Non-pigmented ciliary epithelial cell (primary cell): ENCODE data around the gene CDH18.

ENCODE experiments used
- DNase-seq: peaks from one replicate; pipeline ENCODE4 v3.0.0-alpha.2; 2010; ENCODE audit warnings: low read depth

CDH18 gene

GRCh38 chr5:19928562-19929421, 59.2 kb downstream of the CDH18 start:
- DNase-seq = peak; percentile 67

- no peak for DNase-seq
Observed at GRCh38 chr5:19927919-19928318, 60.1 kb downstream of the CDH18 start.

DNA sequence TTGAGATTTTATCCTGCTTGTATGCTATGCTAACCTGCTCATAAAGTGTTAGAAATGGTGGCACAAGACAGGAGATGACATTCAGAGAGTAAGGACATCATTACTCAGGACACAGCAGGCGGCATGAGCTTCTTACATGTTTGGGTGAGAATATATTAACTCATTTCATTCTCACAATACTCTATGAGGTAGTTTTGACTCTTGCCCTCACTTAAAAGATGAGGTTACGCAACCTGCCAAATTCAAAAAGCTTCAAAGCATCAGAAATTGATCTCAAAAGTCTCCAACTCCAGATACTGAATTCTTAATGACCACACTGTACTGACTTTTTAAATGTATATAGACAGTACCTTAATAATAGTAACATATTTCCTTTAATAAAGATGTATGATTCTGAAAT, 60.8 kb downstream of the CDH18 start:
- DNase-seq = no peak

DNA sequence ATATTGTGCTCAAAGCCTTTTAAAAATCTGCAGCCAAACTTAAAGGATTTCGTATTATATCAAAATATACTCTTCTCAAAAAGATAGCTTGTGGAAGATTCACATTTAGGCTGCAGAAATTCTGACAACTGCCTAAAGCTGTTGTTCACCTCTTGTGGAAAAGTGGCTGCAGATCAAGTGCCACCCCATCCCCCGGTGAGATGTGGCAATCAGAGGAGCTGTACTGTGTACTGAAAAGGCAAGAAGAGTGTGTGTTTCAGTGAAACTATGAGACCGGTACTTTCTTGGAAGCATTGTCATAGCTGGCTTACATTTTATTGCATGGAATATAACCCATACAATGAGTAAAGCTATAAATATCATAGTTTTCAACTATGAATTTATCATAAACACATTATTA, 64.3 kb downstream of the CDH18 start:
- no peak for DNase-seq

GRCh38 chr5:19920761-19921160, 67.2 kb downstream of the CDH18 start:
- peak; percentile 40 for DNase-seq

DNA sequence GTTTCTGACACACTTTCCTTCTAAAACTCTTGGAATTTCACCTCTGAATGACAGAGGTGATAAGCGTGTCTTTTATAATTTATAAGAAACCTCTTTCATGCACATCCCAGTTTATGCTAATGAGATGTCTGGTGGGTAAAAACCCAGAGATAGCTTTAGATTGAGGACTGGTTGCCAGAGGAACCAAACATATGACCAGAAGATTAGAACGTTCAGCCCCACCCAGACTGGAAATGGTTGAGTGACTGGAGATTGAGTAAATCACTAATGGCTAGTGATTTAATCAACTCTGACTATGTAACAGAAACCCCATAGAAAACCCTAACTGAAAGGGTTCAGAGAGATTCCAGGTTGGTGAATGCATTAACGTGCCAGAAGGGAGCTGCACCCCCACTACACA, 69.2 kb downstream of the CDH18 start:
- no peak for DNase-seq

- no peak for DNase-seq
Observed at GRCh38 chr5:19917588-19918122, 70.3 kb downstream of the CDH18 start.

- no peak for DNase-seq
Observed at GRCh38 chr5:19910136-19910535, 77.9 kb downstream of the CDH18 start.

- no peak for DNase-seq
Observed at GRCh38 chr5:19904766-19905165, 83.2 kb downstream of the CDH18 start.

GRCh38 chr5:19903611-19904010, 84.4 kb downstream of the CDH18 start:
- no peak for DNase-seq

DNA sequence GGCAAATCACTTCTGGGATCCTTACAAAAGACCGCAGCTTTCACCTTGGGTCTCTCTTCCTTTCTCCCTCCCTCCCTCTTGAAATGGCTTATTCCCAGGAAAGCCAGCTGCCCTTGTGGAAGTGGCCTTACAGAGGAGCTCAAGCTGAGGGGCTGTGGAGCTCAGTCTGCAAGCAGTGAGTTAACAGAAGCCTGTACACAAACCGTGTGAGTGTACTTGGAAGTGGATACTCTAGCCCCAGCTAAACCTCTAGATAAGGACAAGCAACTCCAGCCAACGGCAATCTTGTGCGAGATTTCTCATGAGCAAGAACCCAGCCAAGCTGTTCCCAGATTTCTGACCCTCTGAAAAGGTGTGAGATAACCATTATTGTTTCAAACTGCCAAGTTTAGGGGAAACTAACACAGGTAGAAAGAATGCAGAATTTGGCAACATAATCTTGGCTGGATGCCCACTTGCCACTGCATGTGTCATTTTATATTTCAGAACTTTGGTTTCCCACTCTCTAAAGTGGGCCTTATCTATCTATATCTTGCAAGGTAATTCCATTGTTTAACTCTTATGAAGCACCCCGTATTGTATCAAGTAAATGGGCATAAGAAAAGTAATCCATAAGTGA, 85.6 kb downstream of the CDH18 start:
- no peak for DNase-seq

GRCh38 chr5:19900269-19900668, 87.7 kb downstream of the CDH18 start:
- DNase-seq = no peak

GRCh38 chr5:19891658-19892057, 96.3 kb downstream of the CDH18 start:
- peak; percentile 19 for DNase-seq

GRCh38 chr5:19886123-19886917, 101.7 kb downstream of the CDH18 start:
- peak; percentile 46 for DNase-seq

DNA sequence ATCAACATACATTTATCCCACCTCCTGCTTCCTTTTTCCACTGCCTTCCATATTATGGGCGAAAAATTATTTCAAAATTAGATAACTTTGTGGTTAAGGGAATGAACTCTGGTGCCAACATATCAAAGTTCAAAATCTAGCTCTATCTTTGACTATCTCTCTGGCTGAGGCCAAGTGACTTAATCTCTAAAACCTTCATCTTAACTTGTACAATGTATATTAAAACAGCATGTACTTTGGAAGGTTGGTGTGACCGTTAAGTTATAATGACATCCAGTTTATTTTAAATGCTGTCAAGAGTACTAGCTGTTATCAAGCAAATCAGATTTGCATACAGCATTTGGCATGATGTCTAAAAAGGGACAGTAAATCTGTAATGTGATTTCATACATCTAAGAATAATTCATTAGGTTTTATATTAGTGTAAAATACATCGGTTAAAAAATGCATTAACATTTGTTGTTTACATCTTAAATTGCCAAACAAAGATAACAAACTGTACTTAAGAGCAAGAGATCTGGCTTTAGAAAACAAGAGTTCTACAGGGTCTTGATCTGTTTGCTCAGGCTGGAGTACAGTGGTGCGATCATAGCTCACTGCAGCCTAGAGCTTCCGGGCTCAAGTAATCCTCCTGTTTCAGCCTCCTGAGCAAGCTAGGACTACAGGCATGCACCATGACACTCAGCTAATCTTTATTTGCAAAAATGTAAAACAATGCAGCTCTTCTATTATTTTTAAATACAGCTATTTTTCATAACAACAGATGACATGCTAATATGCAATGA, 102.8 kb downstream of the CDH18 start:
- DNase-seq = no peak

DNA sequence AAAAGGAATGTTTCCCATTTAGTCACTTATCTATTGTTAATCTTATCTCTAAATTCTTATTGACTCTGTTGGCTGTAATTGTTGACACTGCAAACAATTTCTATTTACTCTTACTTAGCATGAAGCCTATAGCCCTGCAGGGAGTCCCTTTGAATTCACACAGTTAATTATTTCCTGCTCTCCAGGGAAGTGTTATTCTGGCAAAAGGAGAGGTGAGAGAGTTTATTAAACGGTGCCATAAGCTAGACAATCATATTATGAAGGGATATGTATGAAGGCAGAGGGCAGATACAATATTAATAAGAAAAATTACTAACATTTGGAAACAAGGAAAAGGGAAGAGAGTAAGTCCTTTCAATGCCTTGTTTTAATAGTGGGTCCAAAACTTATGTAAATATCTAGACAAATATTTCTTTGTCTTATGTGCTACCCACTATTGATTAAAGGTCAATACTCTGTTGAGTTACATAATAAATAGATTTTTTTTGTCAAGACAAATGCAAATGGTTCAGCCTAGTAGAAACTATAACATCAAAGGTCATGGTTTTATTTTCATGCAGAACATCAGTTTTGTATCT, 107.1 kb downstream of the CDH18 start:
- no peak for DNase-seq

GRCh38 chr5:19880458-19880857, 107.5 kb downstream of the CDH18 start:
- DNase-seq = no peak

DNA sequence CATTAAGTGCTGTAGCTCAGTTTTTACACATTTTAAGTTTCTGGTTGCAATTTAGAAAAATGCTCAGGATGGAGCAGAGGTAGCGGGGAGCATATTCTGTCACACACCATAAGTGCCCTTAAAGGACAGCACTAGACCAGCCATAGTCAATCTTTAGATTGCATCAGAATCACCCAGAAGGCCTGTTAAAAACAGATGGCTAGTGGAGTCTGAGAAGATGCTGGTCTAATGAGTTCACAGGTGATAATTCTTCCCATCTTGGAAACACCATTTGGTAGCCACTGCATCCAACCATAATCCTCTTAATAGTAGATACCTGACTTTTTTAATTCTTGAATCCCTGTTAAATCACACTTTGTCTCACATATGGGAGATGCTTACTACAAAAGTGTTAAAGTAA, 113.2 kb downstream of the CDH18 start:
- no peak for DNase-seq

- DNase-seq = no peak
Observed at GRCh38 chr5:19866090-19866450, 121.9 kb downstream of the CDH18 start.

DNA sequence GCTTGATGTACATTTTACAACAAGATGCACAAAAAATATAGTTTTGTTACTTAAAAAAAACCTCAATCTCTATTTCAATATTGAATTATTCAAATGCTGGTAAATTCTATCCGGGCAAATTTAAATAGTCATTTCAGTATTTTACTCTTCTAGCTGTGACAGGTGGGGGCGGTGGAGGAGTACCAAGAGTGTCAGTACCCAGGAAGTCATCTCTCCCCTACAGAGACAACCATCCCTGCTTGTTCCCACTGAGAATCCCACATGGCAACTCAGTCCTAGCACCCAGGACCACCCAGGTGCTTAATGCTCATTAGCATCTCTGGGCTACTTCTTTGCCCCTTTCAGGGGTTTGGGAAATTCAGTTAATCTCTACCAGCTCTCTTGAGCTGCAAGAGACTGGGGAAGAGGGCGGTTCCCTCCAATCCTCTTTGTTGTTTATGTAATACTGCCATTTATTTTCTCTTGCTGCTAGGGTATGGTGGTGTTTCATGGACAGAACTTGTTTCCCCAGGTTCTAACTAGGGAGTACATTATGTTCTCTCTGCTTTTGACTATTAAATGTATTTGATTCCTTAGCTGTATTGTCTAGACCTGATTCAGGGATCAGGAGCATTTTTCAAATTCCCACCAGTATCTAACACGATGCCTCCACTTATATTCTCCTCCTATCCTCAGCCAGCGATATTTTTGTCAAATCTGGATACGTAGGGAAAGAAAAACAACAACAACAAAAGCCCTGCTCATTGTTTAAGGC, 122.5 kb downstream of the CDH18 start:
- DNase-seq = no peak

GRCh38 chr5:19862711-19863110, 125.3 kb downstream of the CDH18 start:
- DNase-seq = no peak
